Skin of body (tissue), 2 donors: ENCODE results near the gene MB21D2. TPM values are rescaled to one million over a fixed set of nuclear protein-coding genes. Genes with fewer than 3 reads are reported as not detected.
A peak's percentile ranks its signal among the peaks of the same experiment; 100 is the strongest.
"Not testable (repeated sequence)": the region's sequence is repeated elsewhere in the genome, so short reads cannot be mapped to it uniquely, and the experiment has no call there.

Experiments used
- DNase-seq: peaks from one replicate; lab custom pipeline; 2025; lab: John Stamatoyannopoulos, UW
- total RNA-seq: library from RNA; depleted of rRNA; stranded (reverse); fragments of >200 nt; gene quantifications from one replicate; pipeline ENCODE4 v1.2.3, GENCODE V29; 2014

MB21D2 gene
- total RNA-seq, 1 donor from 2014 or later = 14.4 TPM

- DNase-seq = peak; percentile 77
Measured at GRCh38 chr3:192812743-192813383, 104.8 kb downstream of the MB21D2 start.

GRCh38 chr3:192805711-192806110, 111.9 kb downstream of the MB21D2 start:
- DNase-seq = no peak

- DNase-seq = no peak
Measured at GRCh38 chr3:192804502-192804901, 113.2 kb downstream of the MB21D2 start.

- peak; percentile 17 for DNase-seq
Measured at GRCh38 chr3:192802957-192803899, 114.4 kb downstream of the MB21D2 start.

GRCh38 chr3:192801985-192802384, 115.7 kb downstream of the MB21D2 start:
- DNase-seq = no peak

GRCh38 chr3:192799721-192800120, 117.9 kb downstream of the MB21D2 start:
- DNase-seq = no peak

- DNase-seq = no peak
Measured at GRCh38 chr3:192795021-192795420, 122.6 kb downstream of the MB21D2 start.

- no peak for DNase-seq
Measured at GRCh38 chr3:192794216-192794615, 123.4 kb downstream of the MB21D2 start.

- not testable (repeated sequence) for DNase-seq
Measured at GRCh38 chr3:192788816-192789515, 128.7 kb downstream of the MB21D2 start.

- no peak for DNase-seq
Measured at GRCh38 chr3:192778508-192778907, 139.1 kb downstream of the MB21D2 start.

- DNase-seq = not testable (repeated sequence)
Measured at GRCh38 chr3:192774341-192774740, 143.3 kb downstream of the MB21D2 start.

- DNase-seq = no peak
Measured at GRCh38 chr3:192772240-192772894, 145.3 kb downstream of the MB21D2 start.

GRCh38 chr3:192758654-192759053, 159.0 kb downstream of the MB21D2 start:
- no peak for DNase-seq

GRCh38 chr3:192751148-192751547, 166.5 kb downstream of the MB21D2 start:
- no peak for DNase-seq

- no peak for DNase-seq
Measured at GRCh38 chr3:192750201-192750600, 167.5 kb downstream of the MB21D2 start.

- DNase-seq = no peak
Measured at GRCh38 chr3:192747746-192748145, 169.9 kb downstream of the MB21D2 start.

- DNase-seq = no peak
Measured at GRCh38 chr3:192747145-192747544, 170.5 kb downstream of the MB21D2 start.
